H9 (cell line): ENCODE data around the gene C1QTNF3. TPM values are rescaled to one million over a fixed set of nuclear protein-coding genes. Genes with fewer than 3 reads are reported as not detected.
A peak's percentile ranks its signal among the peaks of the same experiment; 100 is the strongest.

Experiments used
- DNase-seq: peaks from one replicate; pipeline ENCODE4 v3.0.0-alpha.2; 2017
- H2AFZ ChIP-seq: one replicate; pipeline ENCODE4 v1.6.1; 2013; ENCODE audit warnings: mild to moderate bottlenecking, low read length, control low read depth, moderate library complexity
- H2AK5ac ChIP-seq: 2 replicates; pipeline ENCODE4 v1.6.1; 2013; ENCODE audit warnings: low read length, control low read depth, mixed read lengths; ENCODE audit not compliant: insufficient read length
- H2BK120ac ChIP-seq: one replicate; pipeline ENCODE4 v1.6.1; 2013; ENCODE audit warnings: low read depth, mild to moderate bottlenecking, low read length, control low read depth, inconsistent platforms; ENCODE audit not compliant: poor library complexity, severe bottlenecking
- H2BK12ac ChIP-seq: 2 replicates; pipeline ENCODE4 v1.6.1; 2013; ENCODE audit warnings: low read length, control low read depth, mixed read lengths, low read depth; ENCODE audit not compliant: insufficient read length
- H2BK15ac ChIP-seq: 2 replicates; pipeline ENCODE4 v1.6.1; 2013; ENCODE audit warnings: low read depth, low read length, control low read depth
- H2BK20ac ChIP-seq: one replicate; pipeline ENCODE4 v1.6.1; 2013; ENCODE audit warnings: low read depth, mild to moderate bottlenecking, low read length, control low read depth, inconsistent platforms; ENCODE audit not compliant: poor library complexity, severe bottlenecking
- H2BK5ac ChIP-seq: 2 replicates; pipeline ENCODE4 v1.6.1; 2013; ENCODE audit warnings: low read length, control low read depth, mixed read lengths; ENCODE audit not compliant: insufficient read length
- H3K14ac ChIP-seq: 2 replicates; pipeline ENCODE4 v1.6.1; 2013; ENCODE audit warnings: low read length, control low read depth; ENCODE audit not compliant: insufficient read depth
- H3K18ac ChIP-seq: 2 replicates; pipeline ENCODE4 v1.6.1; 2013; ENCODE audit warnings: low read depth, mild to moderate bottlenecking, mixed read lengths, low read length, control low read depth; ENCODE audit not compliant: insufficient read length
- H3K23ac ChIP-seq: 2 replicates; pipeline ENCODE4 v1.6.1; 2013; ENCODE audit warnings: low read length, control low read depth, mixed read lengths, low read depth; ENCODE audit not compliant: insufficient read length
- H3K23me2 ChIP-seq: 2 replicates; pipeline ENCODE4 v1.6.1; 2013; ENCODE audit warnings: low read depth, mild to moderate bottlenecking, mixed read lengths, low read length, control low read depth; ENCODE audit not compliant: insufficient read length, poor library complexity, severe bottlenecking
- H3K27ac ChIP-seq: 2 replicates; pipeline ENCODE4 v1.5.1; 2013; ENCODE audit warnings: low read length, control low read depth, mixed read lengths, low read depth; ENCODE audit not compliant: insufficient read length
- H3K27me3 ChIP-seq: 2 replicates; pipeline ENCODE4 v1.6.1; 2013; ENCODE audit warnings: low read length, control low read depth, inconsistent platforms; ENCODE audit not compliant: insufficient read depth
- H3K4ac ChIP-seq: 2 replicates; pipeline ENCODE4 v1.6.1; 2013; ENCODE audit warnings: low read depth, mild to moderate bottlenecking, control low read depth, inconsistent platforms, low read length, moderate library complexity
- H3K4me1 ChIP-seq: 2 replicates; pipeline ENCODE4 v1.6.1; 2013; ENCODE audit warnings: low read length, control low read depth, inconsistent platforms; ENCODE audit not compliant: insufficient read depth
- H3K4me2 ChIP-seq: 2 replicates; pipeline ENCODE4 v1.6.1; 2013; ENCODE audit warnings: low read length, control low read depth, mixed read lengths; ENCODE audit not compliant: insufficient read length, insufficient read depth
- H3K56ac ChIP-seq: 2 replicates; pipeline ENCODE4 v1.6.1; 2013; ENCODE audit warnings: low read depth, mild to moderate bottlenecking, mixed read lengths, low read length, control low read depth; ENCODE audit not compliant: insufficient read length
- H3K79me1 ChIP-seq: 2 replicates; pipeline ENCODE4 v1.6.1; 2013; ENCODE audit warnings: low read depth, mild to moderate bottlenecking, moderate library complexity, low read length, control low read depth, inconsistent platforms; ENCODE audit not compliant: insufficient read depth, poor library complexity, severe bottlenecking
- H3K79me2 ChIP-seq: 2 replicates; pipeline ENCODE4 v1.6.1; 2013; ENCODE audit warnings: low read length, control low read depth, inconsistent platforms; ENCODE audit not compliant: insufficient read depth
- H3K9ac ChIP-seq: 2 replicates; pipeline ENCODE4 v1.6.1; 2013; ENCODE audit warnings: low read length, control low read depth, mixed read lengths; ENCODE audit not compliant: insufficient read length; ENCODE audit errors: extremely low read depth
- H3K9me3 ChIP-seq: one replicate; pipeline ENCODE4 v1.6.1; 2013; ENCODE audit warnings: low read depth, low read length, inconsistent platforms; ENCODE audit not compliant: control insufficient read depth
- H3T11ph ChIP-seq: one replicate; pipeline ENCODE4 v1.6.1; 2013; ENCODE audit warnings: mild to moderate bottlenecking, low read length, control low read depth, inconsistent platforms
- H4K20me1 ChIP-seq: one replicate; pipeline ENCODE4 v1.6.1; 2013; ENCODE audit not compliant: control insufficient read depth, insufficient read length, insufficient read depth
- H4K5ac ChIP-seq: 2 replicates; pipeline ENCODE4 v1.6.1; 2013; ENCODE audit warnings: low read depth, mild to moderate bottlenecking, mixed read lengths, low read length, control low read depth; ENCODE audit not compliant: insufficient read length
- H4K8ac ChIP-seq: replicated peaks from 2 replicates; pipeline ENCODE4 v1.6.1; 2013; ENCODE audit warnings: low read length, control low read depth, mixed read lengths, low read depth; ENCODE audit not compliant: insufficient read length
- H4K91ac ChIP-seq: 2 replicates; pipeline ENCODE4 v1.6.1; 2013; ENCODE audit warnings: low read depth, mild to moderate bottlenecking, moderate library complexity, mixed read lengths, low read length, control low read depth; ENCODE audit not compliant: insufficient read length
- H3K27ac Mint-ChIP-seq, 3 experiments: 2 replicates in 2 of 3; 3 replicates in 1 of 3; pipeline ENCODE4 v1.8.0; 2020 to 2021; ENCODE audit warnings: mixed read lengths in 3 of 3, mild to moderate bottlenecking in 1 of 3, moderate library complexity in 1 of 3
- H3K27me3 Mint-ChIP-seq: 2 replicates; pipeline ENCODE4 v1.8.0; 2021; ENCODE audit warnings: low read depth, mild to moderate bottlenecking, moderate library complexity, mixed read lengths
- H3K36me3 Mint-ChIP-seq, 3 experiments: 2 replicates in 2 of 3; 3 replicates in 1 of 3; pipeline ENCODE4 v1.8.0; 2020 to 2021; ENCODE audit warnings: low read depth in 3 of 3, mixed read lengths in 3 of 3; ENCODE audit not compliant: insufficient read depth in 1 of 3
- H3K4me1 Mint-ChIP-seq, 2 experiments: 2 replicates each; pipeline ENCODE4 v1.8.0; 2020; ENCODE audit warnings: mixed read lengths in 2 of 2
- H3K4me3 Mint-ChIP-seq, 2 experiments: 2 replicates in 1 of 2; 3 replicates in 1 of 2; pipeline ENCODE4 v1.8.0; 2020 to 2021; ENCODE audit warnings: mild to moderate bottlenecking in 2 of 2, mixed read lengths in 2 of 2, moderate library complexity in 1 of 2
- H3K9me3 Mint-ChIP-seq, 2 experiments: 2 replicates in 1 of 2; 3 replicates in 1 of 2; pipeline ENCODE4 v1.8.0; 2020; ENCODE audit warnings: mild to moderate bottlenecking in 2 of 2, mixed read lengths in 2 of 2, moderate library complexity in 1 of 2
- WGBS: extraction: QIAGEN DNeasy Blood & Tissue Kit; methylation state at CpG from one replicate; pipeline ENCODE4 v1.1.7; 2013; ENCODE audit warnings: missing lambda C conversion rate, low lambda C conversion rate, mixed read lengths; ENCODE audit not compliant: insufficient read length; ENCODE audit errors: extremely low coverage; 5-methylcytosine and 5-hydroxymethylcytosine counted together
- total RNA-seq: library from RNA; stranded (reverse); gene quantifications from 2 replicates; pipeline ENCODE4 v1.2.1, GENCODE V29; 2021
- TF ChIP-seq, protein P1 (sequence below): fragments of 200-600 bp; sonication (generic); conservative IDR thresholded peaks from 3 replicates; pipeline ENCODE4 v1.8.0; 2021; ENCODE audit warnings: antibody characterized with exemption, mild to moderate bottlenecking

The C1QTNF3 gene
- total RNA-seq, 1 experiment from 2014 or later = 1.1 TPM

DNA sequence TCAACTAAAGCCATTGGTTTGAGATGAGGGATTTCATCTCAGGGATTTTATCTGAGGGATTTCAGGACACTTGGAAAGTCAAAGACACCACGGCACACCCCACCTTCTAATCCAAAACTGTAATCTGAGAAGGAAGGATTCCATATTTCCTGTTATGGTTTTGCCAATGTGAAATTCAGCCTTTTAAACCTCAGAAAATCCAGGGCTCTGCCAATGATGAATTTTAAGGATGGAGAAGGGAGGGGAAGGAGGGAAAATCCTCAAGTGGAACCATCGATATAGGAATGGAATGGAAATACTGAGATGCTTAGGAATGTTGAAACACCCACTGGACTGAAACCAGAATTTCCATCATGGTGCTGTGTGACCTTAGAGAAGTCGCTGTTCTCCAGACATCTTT lies 5.3 kb downstream of the C1QTNF3 start:
- H3K18ac ChIP-seq = no peak overlapping the region
- no peak overlapping the region for H4K8ac ChIP-seq
- H3K23me2 ChIP-seq = no peaks in the 10 kb centered on the region
- no peak overlapping the region for H3K27ac ChIP-seq
- H2BK5ac ChIP-seq = no peak overlapping the region
- no peak overlapping the region for H4K91ac ChIP-seq
- TF ChIP-seq, protein P1, sequence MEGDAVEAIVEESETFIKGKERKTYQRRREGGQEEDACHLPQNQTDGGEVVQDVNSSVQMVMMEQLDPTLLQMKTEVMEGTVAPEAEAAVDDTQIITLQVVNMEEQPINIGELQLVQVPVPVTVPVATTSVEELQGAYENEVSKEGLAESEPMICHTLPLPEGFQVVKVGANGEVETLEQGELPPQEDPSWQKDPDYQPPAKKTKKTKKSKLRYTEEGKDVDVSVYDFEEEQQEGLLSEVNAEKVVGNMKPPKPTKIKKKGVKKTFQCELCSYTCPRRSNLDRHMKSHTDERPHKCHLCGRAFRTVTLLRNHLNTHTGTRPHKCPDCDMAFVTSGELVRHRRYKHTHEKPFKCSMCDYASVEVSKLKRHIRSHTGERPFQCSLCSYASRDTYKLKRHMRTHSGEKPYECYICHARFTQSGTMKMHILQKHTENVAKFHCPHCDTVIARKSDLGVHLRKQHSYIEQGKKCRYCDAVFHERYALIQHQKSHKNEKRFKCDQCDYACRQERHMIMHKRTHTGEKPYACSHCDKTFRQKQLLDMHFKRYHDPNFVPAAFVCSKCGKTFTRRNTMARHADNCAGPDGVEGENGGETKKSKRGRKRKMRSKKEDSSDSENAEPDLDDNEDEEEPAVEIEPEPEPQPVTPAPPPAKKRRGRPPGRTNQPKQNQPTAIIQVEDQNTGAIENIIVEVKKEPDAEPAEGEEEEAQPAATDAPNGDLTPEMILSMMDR = no peak
- no peak overlapping the region for H2AFZ ChIP-seq
- Mint-ChIP-seq H3K9me3 (peaks cover 2 to 3% of the 10 kb centered on the region in 2 experiments; a peak in 2 of 5 replicates), H3K36me3 (peaks cover 1 to 6% (median 4%) of the 10 kb centered on the region in 3 experiments; a peak in 4 of 7 replicates), H3K27ac (peak overlapping the region in 1 of 3 experiments; percentile 1; a peak in 1 of 7 replicates), H3K4me1 (peaks cover 18 to 21% of the 10 kb centered on the region in 2 experiments), H3K27me3 (no peaks in the 10 kb centered on the region), H3K4me3 (no peak overlapping the region)
- H3T11ph ChIP-seq = no peak overlapping the region
- no peak overlapping the region for H3K23ac ChIP-seq
- no peak overlapping the region for H2BK20ac ChIP-seq
- H4K5ac ChIP-seq = no peak overlapping the region
- no peak overlapping the region for H3K4me2 ChIP-seq
- H2BK15ac ChIP-seq = no peak overlapping the region; the same call in 1 of the 2 replicates
- no peak overlapping the region for H3K9ac ChIP-seq
- no peak overlapping the region for H2BK12ac ChIP-seq
- H3K9me3 ChIP-seq = no peaks in the 10 kb centered on the region
- no peak overlapping the region for H2BK120ac ChIP-seq
- H4K20me1 ChIP-seq = no peaks in the 10 kb centered on the region
- no CpG with 5 or more reads among the region's 3 CpGs for WGBS
- no peaks in the 10 kb centered on the region for H3K27me3 ChIP-seq
- no peak for DNase-seq
- no peak overlapping the region for H3K14ac ChIP-seq
- H3K4ac ChIP-seq = no peak overlapping the region
- no peak overlapping the region for H3K56ac ChIP-seq
- H2AK5ac ChIP-seq = no peak overlapping the region
- H3K79me2 ChIP-seq = no peaks in the 10 kb centered on the region
- H3K79me1 ChIP-seq = no peaks in the 10 kb centered on the region
- 0 out of 2 replicates have a peak, but pooled peaks cover 2% of the 10 kb centered on the region for H3K4me1 ChIP-seq
